Memory B cell (primary cell): ENCODE results near the gene TBPL2.
"Not testable (repeated sequence)": the region's sequence is repeated elsewhere in the genome, so short reads cannot be mapped to it uniquely, and the experiment has no call there.

Source experiments
- ATAC-seq: fragments of 150-1000 bp; cut with Tn5 transposase; 2 replicates; pipeline ENCODE4 v1.10.0; 2021; ENCODE audit warnings: low read depth, mild to moderate bottlenecking, moderate library complexity
- DNase-seq, 2 donors: peaks; one replicate each; pipeline ENCODE4 v3.0.0; 2022; ENCODE audit warnings: low spot score in 2 of 2
- H3K27ac Mint-ChIP-seq: one replicate; pipeline ENCODE4 v1.8.0; 2022; ENCODE audit warnings: mild to moderate bottlenecking, moderate library complexity, mixed read lengths
- H3K27me3 Mint-ChIP-seq: one replicate; pipeline ENCODE4 v1.8.0; 2022; ENCODE audit warnings: mixed read lengths
- H3K36me3 Mint-ChIP-seq: one replicate; pipeline ENCODE4 v1.8.0; 2022; ENCODE audit warnings: mild to moderate bottlenecking, mixed read lengths
- H3K4me1 Mint-ChIP-seq: one replicate; pipeline ENCODE4 v1.8.0; 2022; ENCODE audit warnings: mixed read lengths
- H3K4me3 Mint-ChIP-seq: one replicate; pipeline ENCODE4 v1.8.0; 2022; ENCODE audit warnings: mild to moderate bottlenecking, moderate library complexity, mixed read lengths
- H3K9me3 Mint-ChIP-seq: one replicate; pipeline ENCODE4 v1.8.0; 2022; ENCODE audit warnings: mixed read lengths

The TBPL2 gene

GRCh38 chr14:55440385-55440784 is at the start of gene TBPL2:
TSS of gene TBPL2 (minus strand) at chr14:55440616. CDS start at chr14:55440449, 167 bp downstream.
- Mint-ChIP-seq H3K36me3 (no peaks in the 10 kb centered on the region), H3K4me1 (no peaks in the 10 kb centered on the region), H3K9me3 (no peaks in the 10 kb centered on the region), H3K4me3 (no peak within 1 kb of the TSS), H3K27ac (no peak within 1 kb of the TSS), H3K27me3 (peaks cover 7% of the 10 kb centered on the region)
- DNase-seq, result no peak
- no peak for ATAC-seq

GRCh38 chr14:55488204-55488603 is 47.8 kb upstream of the TBPL2 start:
- H3K36me3 Mint-ChIP-seq, result no peaks in the 10 kb centered on the region
- no peak overlapping the region for H3K27ac Mint-ChIP-seq
- no peak for DNase-seq
- no peak overlapping the region for H3K4me3 Mint-ChIP-seq
- no peak for ATAC-seq
- H3K27me3 Mint-ChIP-seq, result peaks cover 2% of the 10 kb centered on the region
- H3K4me1 Mint-ChIP-seq, result no peaks in the 10 kb centered on the region
- H3K9me3 Mint-ChIP-seq, result no peaks in the 10 kb centered on the region

- Mint-ChIP-seq H3K4me3 (no peak overlapping the region), H3K4me1 (no peaks in the 10 kb centered on the region), H3K9me3 (no peaks in the 10 kb centered on the region), H3K36me3 (no peaks in the 10 kb centered on the region), H3K27me3 (peaks cover 2% of the 10 kb centered on the region), H3K27ac (no peak overlapping the region)
- no peak for ATAC-seq
- no peak for DNase-seq
Measured at GRCh38 chr14:55482936-55483605, 42.7 kb upstream of the TBPL2 start.

- peaks cover 2% of the 10 kb centered on the region for H3K27me3 Mint-ChIP-seq
Measured at GRCh38 chr14:55481769-55482168, 41.4 kb upstream of the TBPL2 start.

GRCh38 chr14:55477680-55478079 is 37.3 kb upstream of the TBPL2 start:
- no peaks in the 10 kb centered on the region for H3K9me3 Mint-ChIP-seq
- ATAC-seq, result no peak
- H3K4me3 Mint-ChIP-seq, result no peak overlapping the region
- H3K27me3 Mint-ChIP-seq, result no peaks in the 10 kb centered on the region
- H3K36me3 Mint-ChIP-seq, result no peaks in the 10 kb centered on the region
- no peak for DNase-seq
- H3K27ac Mint-ChIP-seq, result no peak overlapping the region
- no peaks in the 10 kb centered on the region for H3K4me1 Mint-ChIP-seq

More at GRCh38 chr14:55481769-55482168, 41.4 kb upstream of the TBPL2 start:
- Mint-ChIP-seq H3K4me3 (no peak overlapping the region), H3K9me3 (no peaks in the 10 kb centered on the region), H3K4me1 (no peaks in the 10 kb centered on the region), H3K36me3 (no peaks in the 10 kb centered on the region), H3K27ac (no peak overlapping the region)
- ATAC-seq (no peak), DNase-seq (no peak)

- H3K36me3 Mint-ChIP-seq, H3K9me3 Mint-ChIP-seq, H3K27ac Mint-ChIP-seq, ATAC-seq, H3K27me3 Mint-ChIP-seq, H3K4me1 Mint-ChIP-seq, H3K4me3 Mint-ChIP-seq, DNase-seq: not testable (repeated sequence)
Measured at GRCh38 chr14:55476448-55476847, 36.0 kb upstream of the TBPL2 start.

GRCh38 chr14:55473786-55474185 is 33.4 kb upstream of the TBPL2 start:
- ATAC-seq, result no peak
- no peak for DNase-seq
- Mint-ChIP-seq H3K36me3 (no peaks in the 10 kb centered on the region), H3K9me3 (no peaks in the 10 kb centered on the region), H3K4me3 (no peak overlapping the region), H3K27me3 (no peaks in the 10 kb centered on the region), H3K27ac (no peak overlapping the region), H3K4me1 (no peaks in the 10 kb centered on the region)

GRCh38 chr14:55470025-55470424 is 29.6 kb upstream of the TBPL2 start:
- no peak overlapping the region for H3K4me3 Mint-ChIP-seq
- no peaks in the 10 kb centered on the region for H3K4me1 Mint-ChIP-seq
- H3K9me3 Mint-ChIP-seq, result no peaks in the 10 kb centered on the region
- no peak for ATAC-seq
- peaks cover 2% of the 10 kb centered on the region for H3K27me3 Mint-ChIP-seq
- H3K36me3 Mint-ChIP-seq, result peaks cover 2% of the 10 kb centered on the region
- no peak for DNase-seq
- no peak overlapping the region for H3K27ac Mint-ChIP-seq

GRCh38 chr14:55467307-55467706 is 26.9 kb upstream of the TBPL2 start:
- no peak for ATAC-seq
- H3K9me3 Mint-ChIP-seq, result no peaks in the 10 kb centered on the region
- no peak for DNase-seq
- peaks cover 6% of the 10 kb centered on the region for H3K27me3 Mint-ChIP-seq
- H3K27ac Mint-ChIP-seq, result no peak overlapping the region
- peaks cover 2% of the 10 kb centered on the region for H3K36me3 Mint-ChIP-seq
- H3K4me3 Mint-ChIP-seq, result no peak overlapping the region
- no peaks in the 10 kb centered on the region for H3K4me1 Mint-ChIP-seq

- peaks cover 4% of the 10 kb centered on the region for H3K4me1 Mint-ChIP-seq
- no peaks in the 10 kb centered on the region for H3K36me3 Mint-ChIP-seq
- H3K27ac Mint-ChIP-seq, result no peak overlapping the region
- no peaks in the 10 kb centered on the region for H3K9me3 Mint-ChIP-seq
- DNase-seq, result no peak
- peaks cover 9% of the 10 kb centered on the region for H3K27me3 Mint-ChIP-seq
- H3K4me3 Mint-ChIP-seq, result no peak overlapping the region
- peak; percentile 39 for ATAC-seq
Measured at GRCh38 chr14:55458800-55459515, 18.5 kb upstream of the TBPL2 start.

- Mint-ChIP-seq H3K9me3 (no peaks in the 10 kb centered on the region), H3K4me3 (no peak overlapping the region), H3K4me1 (peaks cover 4% of the 10 kb centered on the region), H3K27me3 (peaks cover 6% of the 10 kb centered on the region), H3K36me3 (no peaks in the 10 kb centered on the region), H3K27ac (no peak overlapping the region)
- no peak for ATAC-seq
- DNase-seq, result no peak
Measured at GRCh38 chr14:55457496-55457895, 17.1 kb upstream of the TBPL2 start.

GRCh38 chr14:55456411-55456810 is 16.0 kb upstream of the TBPL2 start:
- not testable (repeated sequence) for H3K4me1 Mint-ChIP-seq, H3K36me3 Mint-ChIP-seq, H3K4me3 Mint-ChIP-seq, H3K9me3 Mint-ChIP-seq, H3K27ac Mint-ChIP-seq, DNase-seq, H3K27me3 Mint-ChIP-seq, ATAC-seq

- ATAC-seq, result no peak
- Mint-ChIP-seq H3K36me3 (no peaks in the 10 kb centered on the region), H3K27ac (no peak overlapping the region), H3K4me3 (no peak overlapping the region), H3K4me1 (peaks cover 4% of the 10 kb centered on the region), H3K27me3 (peaks cover 6% of the 10 kb centered on the region), H3K9me3 (no peaks in the 10 kb centered on the region)
- DNase-seq, result no peak
Measured at GRCh38 chr14:55454264-55455002, 14.0 kb upstream of the TBPL2 start.

GRCh38 chr14:55451950-55452349 is 11.5 kb upstream of the TBPL2 start:
- Mint-ChIP-seq H3K27ac (no peak overlapping the region), H3K27me3 (peaks cover 6% of the 10 kb centered on the region), H3K9me3 (no peaks in the 10 kb centered on the region), H3K4me3 (no peak overlapping the region), H3K36me3 (no peaks in the 10 kb centered on the region), H3K4me1 (no peaks in the 10 kb centered on the region)
- DNase-seq (no peak), ATAC-seq (no peak)
